PC-9 (cell line): ENCODE data around the gene HOXA2. TPM values are rescaled to one million over a fixed set of nuclear protein-coding genes. Genes with fewer than 3 reads are reported as not detected.

Experiments
- BruUV-seq: library from RNA; stranded (reverse); fragments of 400-500 nt; replicated peaks from 2 replicates; lab custom pipeline; 2021; lab: Mats Ljungman, UMichigan
- CTCF ChIA-PET: fragments of 300-600 bp; sonication (Branson Sonifier 250); formaldehyde crosslinking; loops from one replicate; lab custom pipeline; 2022; ENCODE audit warnings: antibody characterized with exemption; lab: Charles Lee
- POLR2A ChIA-PET: fragments of 300-600 bp; sonication (Branson Sonifier 250); formaldehyde crosslinking; loops from one replicate; lab custom pipeline; 2022; ENCODE audit warnings: antibody characterized with exemption; ENCODE audit not compliant: unreplicated experiment; lab: Charles Lee
- DNase-seq, 2 experiments: peaks; one replicate each; pipeline versions ENCODE4 v3.0.0 to v3.0.0-alpha.2; 2015 to 2022; ENCODE audit warnings: mixed read lengths in 1 of 2
- H2AFZ ChIP-seq: fragments of 200-600 bp; sonication (generic); 2 replicates; pipeline ENCODE4 v1.8.1; 2017; ENCODE audit warnings: antibody characterized with exemption
- H3F3A ChIP-seq: fragments of 200-600 bp; sonication (generic); 2 replicates; pipeline ENCODE4 v1.8.1; 2017; ENCODE audit warnings: antibody characterized with exemption, mild to moderate bottlenecking, low read depth; ENCODE audit not compliant: insufficient read depth
- H3K27ac ChIP-seq: fragments of 200-600 bp; sonication (generic); 2 replicates; pipeline ENCODE4 v1.6.1; 2016; ENCODE audit warnings: mixed run types
- H3K27me3 ChIP-seq: fragments of 200-600 bp; sonication (generic); 2 replicates; pipeline ENCODE4 v1.6.1; 2016; ENCODE audit warnings: low read depth, mixed run types; ENCODE audit not compliant: insufficient read depth
- H3K36me3 ChIP-seq: fragments of 200-600 bp; sonication (generic); 2 replicates; pipeline ENCODE4 v1.6.1; 2016; ENCODE audit warnings: low read depth, mixed run types
- H3K4me1 ChIP-seq: fragments of 200-600 bp; sonication (generic); replicated peaks from 2 replicates; pipeline ENCODE4 v1.6.1; 2016; ENCODE audit warnings: mixed run types; ENCODE audit not compliant: insufficient read depth
- H3K4me2 ChIP-seq: fragments of 200-600 bp; sonication (generic); 2 replicates; pipeline ENCODE4 v1.6.1; 2017; ENCODE audit warnings: mixed run types
- H3K4me3 ChIP-seq: fragments of 200-600 bp; sonication (generic); 2 replicates; pipeline ENCODE4 v1.6.1; 2016; ENCODE audit warnings: mixed run types
- H3K79me2 ChIP-seq: fragments of 200-600 bp; sonication (generic); 2 replicates; pipeline ENCODE4 v1.6.1; 2017; ENCODE audit warnings: low read depth, mixed run types
- H3K9me2 ChIP-seq: fragments of 200-600 bp; sonication (generic); 2 replicates; pipeline ENCODE4 v1.8.1; 2017; ENCODE audit warnings: mild to moderate bottlenecking; ENCODE audit not compliant: insufficient read depth
- H3K9me3 ChIP-seq: fragments of 200-600 bp; sonication (generic); 2 replicates; pipeline ENCODE4 v1.8.1; 2016; ENCODE audit warnings: low read depth; ENCODE audit not compliant: insufficient read depth
- H4K20me1 ChIP-seq: fragments of 200-600 bp; sonication (generic); 2 replicates; pipeline ENCODE4 v1.8.1; 2017; ENCODE audit not compliant: insufficient read depth
- CTCF ChIP-seq: fragments of 200-600 bp; sonication (generic); conservative IDR thresholded peaks from 2 replicates; pipeline ENCODE4 v1.6.1; 2017; ENCODE audit warnings: mixed run types, antibody characterized with exemption, mild to moderate bottlenecking, moderate library complexity
- EZH2 ChIP-seq: fragments of 200-600 bp; sonication (generic); IDR thresholded peaks from 2 replicates; pipeline ENCODE4 v1.8.0; 2017; ENCODE audit warnings: antibody characterized with exemption, low read depth
- intact Hi-C: fragments of 100-400 bp; cut with micrococcal nuclease; formaldehyde crosslinking; loops from one replicate; pipeline ENCODE4 v1.10.0; 2022; ENCODE audit not compliant: unreplicated experiment
- total RNA-seq: library from RNA; stranded (reverse); gene quantifications from 2 replicates; pipeline ENCODE4 v1.2.3, GENCODE V29; 2021

Gene HOXA2
- total RNA-seq, 1 experiment from 2014 or later: 6.1 TPM

GRCh38 chr7:27116031-27116961 lies 13.8 kb upstream of the HOXA2 start:
- no TSS peak for BruUV-seq
- intact Hi-C loops: loop anchor here (10.0 kb wide), 1 partner anchor 629 kb away; the partner anchor contains the start of gene TAX1BP1

GRCh38 chr7:27115221-27116026 lies 12.9 kb upstream of the HOXA2 start:
- intact Hi-C loops: loop anchor here (1.0 to 10.0 kb wide), 4 partner anchors 33 to 629 kb away; partner anchors contain the start of genes SKAP2 and TAX1BP1
- H4K20me1 ChIP-seq: no peaks in the 10 kb centered on the region
- no peaks in the 10 kb centered on the region for H3K27me3 ChIP-seq
- H3K9me3 ChIP-seq: no peaks in the 10 kb centered on the region
- BruUV-seq: no TSS peak
- peaks cover 75% of the 10 kb centered on the region for H3F3A ChIP-seq
- peaks cover 80% of the 10 kb centered on the region for H3K79me2 ChIP-seq
- H3K4me2 ChIP-seq: peak overlapping the region; percentile 98
- no peaks in the 10 kb centered on the region for H3K9me2 ChIP-seq
- H2AFZ ChIP-seq: peak overlapping the region; percentile 70
- POLR2A ChIA-PET: interaction anchor here (0.6 to 1.2 kb wide), 4 partner anchors 18 to 252 kb away, joined by 3 read pairs; no protein-coding TSS in a partner anchor
- H3K4me1 ChIP-seq: peaks cover 39% of the 10 kb centered on the region
- peak; percentile 77 to 95 for DNase-seq
- peak overlapping the region; percentile 95 for H3K27ac ChIP-seq
- H3K4me3 ChIP-seq: peak overlapping the region; percentile 90
- CTCF ChIA-PET: interaction anchor here (1.7 kb wide), 1 partner anchor 68 kb away, joined by 9 read pairs; no protein-coding TSS in a partner anchor
- TF ChIP-seq CTCF (0 out of 2 replicates have a peak, but pooled peaks have one; percentile 10), EZH2 (no peak)
- peaks cover 37% of the 10 kb centered on the region for H3K36me3 ChIP-seq

More at GRCh38 chr7:27116031-27116961, 13.8 kb upstream of the HOXA2 start:
- Histone ChIP-seq H2AFZ (peak overlapping the region; percentile 70), H4K20me1 (no peaks in the 10 kb centered on the region), H3K36me3 (peaks cover 37% of the 10 kb centered on the region), H3F3A (peaks cover 74% of the 10 kb centered on the region), H3K4me1 (peaks cover 30% of the 10 kb centered on the region), H3K4me2 (peak overlapping the region; percentile 98), H3K9me2 (no peaks in the 10 kb centered on the region), H3K9me3 (no peaks in the 10 kb centered on the region), H3K79me2 (peaks cover 71% of the 10 kb centered on the region), H3K27ac (peak overlapping the region; percentile 95), H3K27me3 (no peaks in the 10 kb centered on the region), H3K4me3 (peak overlapping the region; percentile 90)
- ChIA-PET CTCF (interaction anchor here (0.6 to 1.7 kb wide), 2 partner anchors 69 to 205 kb away, joined by 3 to 9 read pairs; no protein-coding TSS in a partner anchor), POLR2A (interaction anchor here (0.6 to 0.8 kb wide), 3 partner anchors 17 to 666 kb away, joined by 3 to 5 read pairs (median 3); no protein-coding TSS in a partner anchor)
- TF ChIP-seq CTCF (no peak), EZH2 (no peak)
- no peak for DNase-seq
